ENCODE results near the gene SMIM35.

DNA sequence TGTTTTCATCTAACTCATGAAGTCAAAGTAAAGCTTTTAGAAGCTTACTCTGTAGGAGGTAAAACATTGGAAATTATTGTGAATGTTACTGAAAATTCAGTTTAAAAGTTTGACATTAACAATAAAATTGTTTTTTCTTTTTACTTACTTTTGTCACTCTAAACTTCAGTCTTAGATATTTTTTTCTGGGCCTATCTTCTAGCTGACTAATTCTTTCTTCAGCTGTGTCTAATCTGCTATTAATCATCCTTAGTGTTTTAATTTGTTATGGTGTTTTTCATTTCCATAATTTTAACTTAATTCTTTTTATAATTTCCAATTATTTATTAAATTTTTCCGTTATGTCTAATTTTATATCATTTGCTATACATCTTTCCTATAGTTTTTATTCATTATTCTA lies 65.6 kb downstream of the SMIM35 start:
- TF ChIP-seq CREB1 (CRISPR knock-in tag; IDR thresholded peaks at IDR 0.05) (no peak), ZBTB21 (CRISPR knock-in tag; IDR thresholded peaks at IDR 0.05; ENCODE audit: borderline replicate concordance) (no peak)
- TF ChIP-seq, protein P1, sequence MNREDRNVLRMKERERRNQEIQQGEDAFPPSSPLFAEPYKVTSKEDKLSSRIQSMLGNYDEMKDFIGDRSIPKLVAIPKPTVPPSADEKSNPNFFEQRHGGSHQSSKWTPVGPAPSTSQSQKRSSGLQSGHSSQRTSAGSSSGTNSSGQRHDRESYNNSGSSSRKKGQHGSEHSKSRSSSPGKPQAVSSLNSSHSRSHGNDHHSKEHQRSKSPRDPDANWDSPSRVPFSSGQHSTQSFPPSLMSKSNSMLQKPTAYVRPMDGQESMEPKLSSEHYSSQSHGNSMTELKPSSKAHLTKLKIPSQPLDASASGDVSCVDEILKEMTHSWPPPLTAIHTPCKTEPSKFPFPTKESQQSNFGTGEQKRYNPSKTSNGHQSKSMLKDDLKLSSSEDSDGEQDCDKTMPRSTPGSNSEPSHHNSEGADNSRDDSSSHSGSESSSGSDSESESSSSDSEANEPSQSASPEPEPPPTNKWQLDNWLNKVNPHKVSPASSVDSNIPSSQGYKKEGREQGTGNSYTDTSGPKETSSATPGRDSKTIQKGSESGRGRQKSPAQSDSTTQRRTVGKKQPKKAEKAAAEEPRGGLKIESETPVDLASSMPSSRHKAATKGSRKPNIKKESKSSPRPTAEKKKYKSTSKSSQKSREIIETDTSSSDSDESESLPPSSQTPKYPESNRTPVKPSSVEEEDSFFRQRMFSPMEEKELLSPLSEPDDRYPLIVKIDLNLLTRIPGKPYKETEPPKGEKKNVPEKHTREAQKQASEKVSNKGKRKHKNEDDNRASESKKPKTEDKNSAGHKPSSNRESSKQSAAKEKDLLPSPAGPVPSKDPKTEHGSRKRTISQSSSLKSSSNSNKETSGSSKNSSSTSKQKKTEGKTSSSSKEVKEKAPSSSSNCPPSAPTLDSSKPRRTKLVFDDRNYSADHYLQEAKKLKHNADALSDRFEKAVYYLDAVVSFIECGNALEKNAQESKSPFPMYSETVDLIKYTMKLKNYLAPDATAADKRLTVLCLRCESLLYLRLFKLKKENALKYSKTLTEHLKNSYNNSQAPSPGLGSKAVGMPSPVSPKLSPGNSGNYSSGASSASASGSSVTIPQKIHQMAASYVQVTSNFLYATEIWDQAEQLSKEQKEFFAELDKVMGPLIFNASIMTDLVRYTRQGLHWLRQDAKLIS (CRISPR knock-in tag; IDR thresholded peaks at IDR 0.05; ENCODE audit: borderline replicate concordance), result no peak
